GM19452 (cell line): ENCODE results near the gene CIT.

Source experiments
- ATAC-seq: cut with Tn5 transposase; IDR thresholded peaks from one replicate; pipeline ENCODE4 v1.9.1; 2021; ENCODE audit not compliant: unreplicated experiment

The CIT gene

DNA sequence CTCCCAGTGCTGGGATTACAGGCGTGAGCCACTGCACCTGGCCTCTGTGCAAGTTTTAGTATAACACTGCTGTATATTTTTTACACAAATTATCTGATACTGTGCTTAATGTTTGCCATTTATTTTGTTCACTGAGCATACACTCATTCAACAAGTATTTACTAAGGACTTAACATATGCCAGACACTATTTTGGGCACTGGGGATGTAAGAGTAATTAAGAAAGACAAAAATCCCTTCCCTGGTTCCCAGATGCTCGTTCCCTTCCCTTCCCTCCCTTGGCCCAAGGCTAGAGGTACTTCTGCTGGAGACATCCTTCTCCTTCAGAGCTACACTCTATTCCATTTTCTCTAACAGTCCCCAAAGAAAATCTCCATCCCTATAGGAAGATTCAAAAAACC lies 12.5 kb downstream of the CIT start:
- no peak for ATAC-seq

DNA sequence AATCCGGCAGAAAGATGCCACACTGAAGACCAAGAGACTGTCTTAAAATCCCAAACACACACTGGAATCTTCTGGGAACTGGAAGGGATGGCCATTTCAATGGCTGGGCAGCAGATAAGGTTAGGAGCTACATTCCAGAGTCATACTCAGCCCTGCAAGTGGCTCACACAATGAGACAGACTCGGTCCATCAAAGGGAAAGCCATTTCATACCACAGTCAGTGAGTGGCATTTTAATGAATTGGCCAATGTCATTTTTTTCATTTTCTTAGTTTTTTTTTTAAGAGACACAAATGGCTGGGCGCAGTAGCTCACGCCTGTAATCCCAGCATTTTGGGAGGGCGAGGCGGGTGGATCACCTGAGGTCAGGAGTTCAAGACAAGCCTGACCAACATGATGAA lies 17.9 kb downstream of the CIT start:
- no peak for ATAC-seq

DNA sequence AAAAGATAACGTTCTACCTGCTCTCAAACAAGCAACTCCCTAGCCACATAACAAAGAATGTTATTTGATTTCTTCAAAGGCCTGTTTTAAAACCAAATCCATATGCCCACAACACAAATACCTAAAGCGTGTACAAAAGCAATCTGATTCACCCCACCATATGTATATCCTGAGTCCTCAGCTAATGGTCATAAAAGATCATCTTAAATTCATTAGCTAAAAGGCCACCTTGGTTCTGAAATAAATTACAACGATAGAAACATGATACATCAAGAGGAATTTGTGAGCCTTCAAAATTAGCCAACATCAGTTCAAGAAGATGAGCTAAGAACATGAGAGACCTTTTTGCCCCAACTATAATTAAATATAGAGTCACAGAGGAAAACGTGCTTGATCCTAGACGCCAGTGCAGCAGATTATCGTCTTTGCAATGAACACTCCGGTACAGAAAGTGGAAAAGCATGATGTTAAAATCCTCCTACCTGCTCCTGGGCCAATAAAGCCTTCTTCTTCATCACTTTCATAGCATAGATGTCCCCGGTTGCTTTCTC lies 20.0 kb downstream of the CIT start:
- no peak for ATAC-seq

DNA sequence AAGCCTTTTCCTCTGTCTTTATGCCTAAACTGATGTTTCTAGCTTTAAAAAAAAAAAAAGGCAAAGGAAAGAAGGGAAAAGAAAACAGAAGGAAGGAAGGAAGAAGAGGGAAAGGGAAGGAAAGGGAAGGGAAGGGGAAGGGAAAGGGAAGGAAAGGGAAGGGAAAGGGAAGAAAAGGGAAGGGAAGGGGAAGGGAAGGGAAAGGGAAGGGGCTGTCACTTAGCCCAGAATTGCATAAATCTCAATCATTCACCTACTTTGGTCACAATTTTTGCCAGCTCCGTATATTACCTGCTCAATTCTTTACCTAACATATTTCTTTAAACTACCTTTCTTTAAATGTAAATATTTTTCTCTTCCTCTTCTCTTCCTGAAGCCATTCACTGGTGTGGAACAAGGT lies 26.8 kb downstream of the CIT start:
- no peak for ATAC-seq

DNA sequence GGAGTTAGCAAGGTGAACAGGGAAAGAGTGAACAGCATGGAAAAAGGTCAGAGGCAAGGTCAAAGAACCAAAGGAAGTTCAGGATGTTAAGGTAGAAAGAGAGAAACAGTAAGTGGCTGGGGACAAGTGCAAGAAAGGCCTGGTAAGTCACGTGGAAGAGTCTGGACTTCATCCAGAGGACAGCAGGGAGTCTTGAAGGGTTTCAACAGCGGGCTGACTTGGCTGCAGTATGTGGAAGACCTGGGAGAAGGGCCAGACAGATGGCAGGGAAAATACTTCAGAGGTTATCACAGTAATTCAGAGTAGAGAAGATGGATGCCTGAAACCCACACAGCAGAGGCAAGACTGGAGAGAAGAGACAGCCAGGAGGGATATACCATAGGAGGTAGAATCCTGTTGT lies 34.0 kb downstream of the CIT start:
- no peak for ATAC-seq

DNA sequence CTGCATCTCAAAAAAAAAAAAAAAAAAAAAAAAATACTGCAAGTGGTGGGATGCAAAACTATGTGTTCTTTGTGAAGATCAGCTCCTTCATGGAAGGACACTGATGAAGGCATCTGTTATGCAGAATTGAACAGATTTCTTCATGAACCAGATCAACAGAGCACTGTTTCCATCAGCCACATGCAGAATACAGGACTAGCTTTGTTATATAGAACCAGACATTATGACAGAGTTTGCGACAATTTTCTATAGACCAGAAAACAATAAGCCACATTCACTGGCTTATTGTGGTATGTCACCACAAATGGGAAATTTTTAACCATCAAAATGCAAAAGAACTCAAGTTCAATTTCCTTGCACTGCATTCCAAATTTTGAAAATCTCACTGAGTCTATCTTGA lies 34.7 kb downstream of the CIT start:
- ATAC-seq = no peak

DNA sequence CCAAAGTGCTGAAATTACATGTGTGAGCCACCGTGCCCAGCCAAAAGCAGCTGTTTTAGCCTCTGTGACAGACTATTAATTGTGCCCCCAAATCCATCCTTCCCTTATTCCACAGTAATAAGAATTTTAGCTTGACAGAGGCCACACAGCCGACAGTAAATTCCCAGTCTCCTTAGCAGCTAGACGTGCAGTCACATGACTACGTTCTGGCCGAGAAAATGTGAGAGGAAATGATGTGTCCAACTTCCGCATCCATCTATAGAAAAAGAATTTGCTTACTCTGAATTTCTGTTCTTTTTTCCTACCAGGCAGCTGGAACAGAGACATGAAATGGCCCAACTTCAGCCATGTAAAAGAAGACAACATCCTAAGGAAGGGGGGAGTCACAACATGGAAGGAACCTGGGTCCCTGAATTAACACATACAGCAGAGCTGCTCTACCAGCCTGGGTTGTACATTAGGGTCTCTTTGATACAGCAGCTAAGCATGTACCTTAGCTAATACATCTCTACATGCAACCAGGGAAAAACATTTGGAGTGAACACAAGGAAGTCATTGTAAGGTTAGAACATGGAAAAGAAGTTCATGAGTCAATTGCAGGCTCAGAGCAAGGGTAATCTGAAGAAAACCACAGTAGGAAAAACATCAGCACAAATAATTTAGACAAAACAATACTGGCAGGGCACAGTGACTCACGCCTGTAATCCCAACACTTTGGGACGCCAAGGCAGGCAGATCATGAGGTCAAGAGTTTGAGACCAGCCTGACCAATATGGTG lies 35.5 kb downstream of the CIT start:
- no peak for ATAC-seq

DNA sequence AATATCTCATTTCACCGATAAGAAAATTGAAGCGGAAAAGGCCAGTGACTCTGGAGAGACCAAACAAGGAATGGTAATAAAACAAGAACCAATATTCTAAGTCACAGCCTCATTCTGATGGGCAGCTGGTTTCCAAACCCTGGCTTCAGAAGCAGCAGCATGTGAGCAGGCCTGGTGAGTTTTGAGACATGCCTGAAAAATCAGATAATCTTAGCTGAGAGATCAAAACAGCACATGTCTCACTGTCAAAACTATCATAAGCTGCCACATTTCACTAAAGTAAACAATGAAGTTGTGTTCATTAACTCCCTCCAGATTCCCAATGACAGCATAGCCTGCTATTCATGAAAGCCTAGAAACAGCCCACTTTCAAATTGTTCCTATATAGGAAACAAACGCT lies 36.5 kb downstream of the CIT start:
- ATAC-seq = no peak

DNA sequence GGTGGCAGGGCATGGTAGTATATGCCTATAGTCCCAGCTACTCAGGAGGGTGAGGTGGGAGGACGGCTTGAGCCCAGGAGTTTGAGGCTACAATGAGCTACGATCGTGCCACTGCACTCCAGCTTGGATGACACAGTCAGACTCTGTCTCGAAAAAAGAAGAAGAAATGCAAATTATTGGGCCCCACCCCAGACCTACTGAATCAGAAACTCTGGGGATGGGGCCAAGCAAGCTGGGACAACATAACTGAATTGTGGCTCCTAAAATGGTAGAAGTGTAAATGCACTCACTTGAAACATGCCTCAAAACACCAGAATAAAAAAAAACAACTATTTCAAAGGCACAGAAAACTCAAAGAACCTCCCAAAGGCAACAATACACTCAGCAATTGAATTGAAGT lies 37.0 kb downstream of the CIT start:
- ATAC-seq = no peak

DNA sequence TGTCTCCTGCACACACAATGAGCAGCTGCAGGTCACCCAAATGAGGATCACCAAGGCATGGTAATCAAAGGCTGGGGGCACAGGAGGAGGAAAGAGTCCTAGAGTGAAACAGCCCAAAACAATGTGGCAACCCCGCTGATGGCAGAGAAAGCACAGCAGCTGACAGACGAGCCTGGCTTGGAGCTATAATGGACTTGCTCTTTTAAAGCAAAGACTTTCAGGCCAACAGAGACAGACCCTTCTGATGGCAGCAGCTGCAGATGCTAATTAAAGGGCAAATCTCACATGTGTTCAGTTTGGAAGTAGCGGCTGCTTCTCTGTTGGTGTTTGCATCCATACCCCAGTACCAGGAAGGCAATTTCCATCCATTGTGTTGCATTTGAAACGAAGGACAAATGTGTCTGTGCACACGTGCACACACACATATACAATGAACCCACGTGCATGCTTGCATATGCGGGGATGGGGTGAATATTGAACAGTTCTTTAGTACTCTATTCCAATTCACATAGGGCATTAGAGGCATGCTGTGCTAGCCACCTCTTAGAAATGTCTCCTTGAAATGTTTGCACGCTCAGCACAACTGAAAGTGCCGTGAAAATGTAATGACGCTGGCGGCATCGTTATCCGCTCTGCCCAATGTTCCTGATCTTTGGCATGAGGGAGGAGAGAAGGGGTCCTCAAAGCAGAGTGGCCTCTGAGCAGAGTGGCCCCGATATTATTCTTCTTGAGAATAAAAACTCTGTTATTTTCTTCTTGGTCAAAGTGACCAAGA lies 38.1 kb downstream of the CIT start:
- no peak for ATAC-seq

DNA sequence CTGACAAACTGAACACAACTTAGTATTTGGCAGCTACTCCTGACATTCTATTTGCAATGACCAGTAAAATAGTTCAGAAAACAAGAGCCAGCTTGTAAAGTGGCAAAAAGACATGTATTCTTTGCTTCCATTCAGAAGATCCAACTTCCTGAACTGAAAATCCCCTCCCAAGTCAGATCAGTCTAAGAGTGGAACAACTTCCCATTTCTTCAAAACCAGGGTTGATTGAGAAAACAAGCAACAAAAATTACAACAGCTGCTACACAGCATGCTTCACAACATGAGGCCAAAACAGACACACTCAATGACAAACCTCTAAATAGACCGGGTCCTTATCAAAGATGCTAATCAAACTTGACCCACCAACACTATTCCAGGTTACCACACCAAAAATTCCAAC lies 40.3 kb downstream of the CIT start:
- ATAC-seq = no peak

DNA sequence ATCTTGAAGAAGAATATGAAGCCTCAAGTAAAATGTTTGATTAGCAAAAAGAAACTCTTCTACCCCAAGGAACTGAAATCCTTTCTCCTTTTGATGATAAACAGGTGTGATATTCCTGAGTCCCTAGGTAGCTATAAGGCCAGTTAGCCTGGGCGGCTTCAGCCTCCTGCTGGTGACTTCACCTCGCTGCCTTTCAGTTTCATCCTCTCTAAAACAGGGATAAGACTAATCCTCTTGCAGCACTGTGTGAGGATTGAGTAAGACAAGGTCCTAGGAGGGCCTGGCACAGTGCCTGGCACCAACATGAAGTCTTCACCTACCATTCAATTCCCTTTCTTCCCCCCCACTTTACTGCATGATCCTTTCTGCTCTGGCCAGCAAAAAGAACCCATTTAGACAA lies 42.1 kb downstream of the CIT start:
- no peak for ATAC-seq

DNA sequence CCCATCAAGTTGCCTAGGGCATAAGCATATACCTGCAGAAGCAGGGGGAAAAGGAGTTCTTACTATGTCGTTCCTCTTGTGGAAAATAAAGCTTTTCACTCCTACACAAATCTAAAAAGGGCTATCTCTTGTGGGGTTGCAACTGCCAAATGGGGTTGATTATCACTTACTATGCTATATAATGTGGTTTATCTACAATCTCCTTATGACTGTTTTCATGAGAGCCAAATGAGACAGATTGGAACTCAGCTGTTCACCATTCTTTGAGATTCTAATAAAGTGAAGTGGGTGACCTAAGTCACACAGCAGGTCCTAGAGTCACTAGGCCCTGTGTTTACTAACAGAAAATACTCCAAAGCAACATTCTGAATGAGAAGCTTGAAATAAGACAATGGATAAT lies 47.7 kb downstream of the CIT start:
- ATAC-seq = no peak

DNA sequence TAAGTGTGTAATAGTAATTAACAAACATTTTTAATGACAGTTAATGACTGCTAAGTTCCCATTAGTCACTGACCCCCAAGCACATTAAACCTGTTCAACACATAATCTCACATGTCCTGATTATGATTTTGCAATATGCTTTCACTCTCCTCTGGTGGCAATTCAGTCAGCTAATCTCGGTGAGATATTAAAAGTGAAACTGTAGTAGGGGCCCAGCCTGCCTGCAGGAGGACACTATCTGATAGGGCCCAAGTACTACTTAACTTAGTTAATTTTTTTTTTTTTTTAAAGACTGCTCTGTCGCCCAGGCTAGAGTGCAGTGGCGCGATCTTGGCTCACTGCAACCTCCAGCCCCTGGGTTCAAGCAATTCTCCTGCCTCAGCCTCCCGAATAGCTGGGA lies 48.8 kb downstream of the CIT start:
- no peak for ATAC-seq

DNA sequence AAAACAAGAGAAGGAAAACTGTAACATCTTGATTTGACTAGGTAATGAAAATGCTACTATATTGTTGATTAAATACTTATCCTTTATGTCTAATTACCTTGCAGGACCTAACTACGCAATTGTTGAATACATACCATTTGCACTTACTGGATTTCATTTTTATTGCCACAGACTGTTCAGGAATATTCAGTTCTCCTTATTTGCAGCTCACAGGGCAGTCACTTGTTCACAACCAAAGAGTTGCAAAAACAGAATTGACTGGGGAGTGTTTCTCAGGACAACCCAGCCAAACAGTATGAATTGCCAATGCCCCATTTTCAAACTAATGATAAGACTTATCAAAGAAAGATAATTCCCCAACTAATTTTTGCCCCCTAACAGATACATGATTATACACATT lies 49.4 kb downstream of the CIT start:
- ATAC-seq = no peak

DNA sequence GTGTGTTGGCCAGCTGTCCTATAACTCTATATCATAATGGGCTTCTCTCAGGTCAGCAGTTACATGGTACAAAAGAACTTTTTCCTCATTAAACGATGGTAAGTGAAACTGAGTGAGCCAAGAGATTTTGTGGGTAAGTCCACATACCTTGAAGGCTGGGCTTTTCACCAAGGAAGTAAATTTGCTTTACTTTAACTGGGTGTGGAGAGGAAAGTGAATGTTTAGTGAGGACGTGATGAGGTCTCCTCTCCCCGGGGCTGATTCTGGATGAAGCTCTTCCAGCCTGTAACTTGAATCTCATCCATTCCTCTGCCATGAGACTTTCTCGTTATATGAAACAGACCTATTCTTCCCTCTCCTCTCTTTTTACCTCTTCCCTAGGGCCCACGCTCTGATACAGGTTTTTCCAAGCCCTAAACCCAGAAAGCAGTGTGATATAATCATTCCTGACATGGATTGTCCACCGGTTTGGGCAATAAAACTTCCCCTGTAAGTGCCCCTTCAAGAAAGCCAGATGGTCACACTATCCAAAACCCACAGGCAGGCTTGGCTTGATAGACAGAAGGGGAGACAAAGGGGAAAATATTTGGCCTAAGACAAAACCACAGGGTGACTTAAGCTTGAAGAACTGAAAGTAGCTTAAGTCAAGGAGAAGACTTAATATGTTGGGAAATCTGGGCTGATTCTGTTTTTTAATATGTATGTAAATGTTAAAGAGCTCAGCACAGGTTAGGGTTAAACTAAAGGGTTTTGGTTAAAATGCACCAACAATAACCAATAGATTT lies 50.3 kb downstream of the CIT start:
- ATAC-seq = no peak

DNA sequence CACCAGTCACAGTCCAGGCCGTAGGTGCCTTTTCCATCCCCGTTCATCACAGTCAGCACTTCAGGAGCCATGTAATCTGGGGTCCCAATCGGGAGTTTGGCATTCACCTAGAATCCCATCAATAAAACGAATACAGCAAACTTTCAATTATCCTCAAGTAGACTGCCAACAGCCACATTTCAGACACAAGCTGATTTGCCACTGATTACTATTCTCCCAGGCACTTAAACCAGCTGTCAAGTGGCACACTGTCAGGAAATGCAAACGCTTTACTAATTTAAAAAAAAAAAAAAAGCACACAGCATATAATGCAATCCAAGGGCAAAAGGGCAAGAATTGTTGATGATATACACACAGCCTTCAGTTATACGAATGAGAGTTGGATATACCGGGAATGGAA lies 51.9 kb downstream of the CIT start:
- no peak for ATAC-seq

DNA sequence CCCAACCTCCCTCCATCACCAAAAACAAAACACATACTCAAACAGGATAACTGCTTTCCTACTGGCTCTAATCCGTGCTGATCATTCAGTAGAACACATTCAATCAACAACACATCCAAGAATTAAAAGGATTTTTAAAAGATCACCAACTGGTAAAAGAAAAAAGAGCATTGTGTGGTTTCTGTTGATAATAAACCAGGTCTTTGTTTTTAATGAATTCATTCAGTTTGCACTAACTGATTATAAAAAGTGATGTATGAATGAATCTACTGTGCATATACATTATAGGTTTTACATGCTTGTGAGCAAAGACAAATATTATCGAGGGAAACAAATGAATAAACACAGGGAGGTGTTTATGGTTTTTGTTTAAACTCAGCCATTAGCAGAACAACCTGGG lies 55.1 kb downstream of the CIT start:
- ATAC-seq = no peak

DNA sequence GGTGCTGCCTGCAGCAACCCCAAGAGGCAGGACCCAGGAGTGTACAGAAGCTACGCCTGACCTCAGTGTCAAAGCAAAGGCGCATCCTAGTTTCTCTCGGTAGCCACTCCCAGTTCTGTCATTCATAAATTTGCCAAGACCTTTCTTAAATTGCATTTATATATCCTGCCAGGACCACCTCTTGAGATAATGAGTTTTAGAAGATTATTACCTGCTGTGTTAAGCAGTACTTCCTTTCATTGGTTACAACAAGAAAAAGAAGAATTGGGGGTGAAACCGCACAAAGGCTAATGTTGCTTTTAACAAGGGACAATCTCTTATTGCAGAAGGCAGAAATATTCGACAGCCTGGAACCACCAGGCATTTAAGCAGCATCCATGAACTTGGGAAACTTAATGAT lies 57.8 kb downstream of the CIT start:
- ATAC-seq = no peak

DNA sequence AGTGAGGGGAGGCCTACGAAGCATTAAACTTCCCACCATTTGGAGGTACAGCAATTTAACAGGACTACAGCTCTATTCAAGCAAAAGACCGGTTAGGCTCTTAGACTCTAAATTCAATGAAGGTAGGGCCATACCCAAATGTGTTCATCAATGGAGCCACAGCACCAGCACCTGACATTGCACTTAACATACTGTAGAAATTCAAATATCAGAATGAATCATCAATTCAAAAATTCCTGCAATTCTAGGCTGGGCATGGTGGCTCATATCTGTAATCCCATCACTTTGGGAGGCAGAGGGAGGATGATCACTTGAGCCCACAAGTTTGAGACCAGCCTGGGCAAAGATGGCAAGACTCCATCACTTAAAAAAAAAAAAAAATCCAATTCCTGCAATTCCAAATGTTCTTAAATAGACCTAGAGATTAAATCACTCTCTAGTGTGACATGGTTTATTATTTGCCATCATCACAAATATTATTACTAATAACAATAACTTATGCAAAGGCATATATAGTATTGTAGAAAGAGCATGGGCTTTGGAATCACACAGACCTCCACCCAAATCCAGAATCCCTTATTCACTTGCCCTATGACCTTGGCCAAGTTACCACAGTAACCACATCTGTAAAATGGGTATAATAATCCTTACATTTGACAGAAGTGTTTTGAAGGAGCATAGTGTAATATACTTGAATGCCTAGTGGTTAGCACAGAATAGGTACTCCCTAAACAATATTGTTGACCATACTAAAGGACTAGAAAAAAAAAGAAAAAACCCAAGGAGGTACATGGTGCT lies 59.4 kb downstream of the CIT start:
- ATAC-seq = no peak

DNA sequence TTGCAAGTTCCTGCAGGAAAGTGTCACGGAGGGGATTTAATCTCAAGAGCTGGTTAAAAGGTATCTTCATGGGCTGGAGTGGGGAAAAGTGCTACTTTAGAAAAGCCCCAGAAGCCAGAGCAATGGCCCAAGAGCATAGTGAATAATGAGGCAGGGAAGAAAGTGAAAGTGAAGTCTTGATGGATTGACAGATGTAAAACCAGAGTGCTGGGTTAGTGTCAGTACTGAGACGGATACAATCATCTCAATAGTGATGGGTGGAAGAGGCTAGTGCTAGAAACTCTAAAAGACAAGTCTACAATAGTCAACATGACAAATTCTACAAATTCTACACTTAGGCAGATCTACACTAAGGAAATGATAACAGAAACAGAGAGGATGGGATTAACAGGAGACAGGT lies 68.1 kb downstream of the CIT start:
- no peak for ATAC-seq
